PC-9 (cell line): ENCODE measurements around the gene ACTN3.

Experiments used
- CTCF ChIP-seq: fragments of 200-600 bp; sonication (generic); conservative IDR thresholded peaks from 2 replicates; pipeline ENCODE4 v1.6.1; 2017; ENCODE audit warnings: mixed run types, antibody characterized with exemption, mild to moderate bottlenecking, moderate library complexity
- EZH2 ChIP-seq: fragments of 200-600 bp; sonication (generic); IDR thresholded peaks from 2 replicates; pipeline ENCODE4 v1.8.0; 2017; ENCODE audit warnings: antibody characterized with exemption, low read depth

DNA sequence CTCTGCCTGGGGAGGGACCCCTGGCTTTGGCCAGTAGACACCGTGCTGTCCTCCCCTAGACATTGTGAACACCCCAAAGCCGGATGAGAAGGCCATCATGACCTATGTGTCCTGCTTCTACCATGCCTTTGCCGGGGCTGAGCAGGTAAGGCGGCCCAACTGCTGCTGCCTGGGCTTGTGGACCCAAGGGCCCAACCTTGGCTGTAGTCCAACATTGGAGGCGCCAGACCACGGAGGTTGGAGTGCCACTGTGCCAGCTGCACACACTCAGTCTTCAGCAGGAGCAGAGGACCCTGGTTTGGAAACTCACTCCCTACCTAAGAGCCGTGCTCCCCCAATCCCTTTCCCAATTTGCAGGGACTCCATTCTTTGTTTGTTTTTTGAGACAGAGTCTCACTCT, 9.4 kb downstream of the ACTN3 start:
- TF ChIP-seq CTCF (no peak), EZH2 (no peak)
